HEK293 (cell line): ENCODE data around the gene KLHL17.

Experiments
- CTCF ChIA-PET: fragments of 350-600 bp; formaldehyde crosslinking; extraction: SDS; loops from one replicate; lab custom pipeline; 2021; ENCODE audit warnings: antibody characterized with exemption; lab: Yijun Ruan, JAX
- POLR2A ChIA-PET: fragments of 300-600 bp; formaldehyde crosslinking; extraction: SDS; loops from one replicate; lab custom pipeline; 2020; ENCODE audit warnings: antibody characterized with exemption, inconsistent platforms; lab: Yijun Ruan, JAX
- H3K27ac ChIP-seq: fragments of 200-500 bp; sonication (Bioruptor generic); 2 replicates; pipeline ENCODE4 v1.5.1; 2014; ENCODE audit warnings: low read depth, low read length, control low read depth, inconsistent platforms; ENCODE audit errors: extremely low read depth
- H3K36me3 ChIP-seq, 2 experiments: fragments of 200-500 bp in 1 of 2; sonication (Bioruptor generic) in 1 of 2; 1 replicate in 1 of 2; 2 replicates in 1 of 2; pipeline ENCODE4 v1.5.1; 2014 to 2017; ENCODE audit warnings: inconsistent platforms in 2 of 2, low read length in 2 of 2; ENCODE audit not compliant: control insufficient read depth in 2 of 2, insufficient read depth in 1 of 2
- H3K4me1 ChIP-seq: fragments of 200-500 bp; sonication (Bioruptor generic); 2 replicates; pipeline ENCODE4 v1.5.1; 2014; ENCODE audit warnings: mild to moderate bottlenecking, low read length, inconsistent platforms; ENCODE audit not compliant: control insufficient read depth, insufficient read depth
- H3K4me3 ChIP-seq: 2 replicates; pipeline ENCODE4 v1.5.1; 2011; ENCODE audit warnings: low read depth, mild to moderate bottlenecking, control low read depth, low read length, moderate library complexity
- H3K9me3 ChIP-seq: fragments of 200-500 bp; sonication (Bioruptor generic); 2 replicates; pipeline ENCODE4 v1.5.1; 2014; ENCODE audit warnings: low read depth, low read length, inconsistent platforms; ENCODE audit not compliant: control insufficient read depth, insufficient read depth
- BCL11A ChIP-seq: fragments of 450-650 bp; formaldehyde crosslinking; IDR thresholded peaks from 2 replicates; pipeline ENCODE4 v1.5.1; 2016; ENCODE audit warnings: low read depth, missing biosample characterization, missing genetic modification characterization
- GFI1B ChIP-seq: fragments of 450-650 bp; formaldehyde crosslinking; IDR thresholded peaks from 2 replicates; pipeline ENCODE4 v1.5.1; 2016; ENCODE audit warnings: missing biosample characterization, missing genetic modification characterization
- GLIS1 ChIP-seq: fragments of 450-650 bp; formaldehyde crosslinking; IDR thresholded peaks from 2 replicates; pipeline ENCODE4 v1.5.1; 2016; ENCODE audit warnings: missing biosample characterization, missing genetic modification characterization
- GLIS2 ChIP-seq: fragments of 450-650 bp; formaldehyde crosslinking; IDR thresholded peaks from 2 replicates; pipeline ENCODE4 v1.5.1; 2016; ENCODE audit warnings: missing biosample characterization, missing genetic modification characterization
- MZF1 ChIP-seq: fragments of 450-650 bp; formaldehyde crosslinking; IDR thresholded peaks from 2 replicates; pipeline ENCODE4 v1.5.1; 2017; ENCODE audit warnings: missing biosample characterization, missing genetic modification characterization, borderline replicate concordance
- ZBTB20 ChIP-seq: fragments of 450-650 bp; formaldehyde crosslinking; IDR thresholded peaks from 2 replicates; pipeline ENCODE4 v1.5.1; 2016; ENCODE audit warnings: missing biosample characterization, missing genetic modification characterization
- ZBTB48 ChIP-seq: fragments of 450-650 bp; formaldehyde crosslinking; IDR thresholded peaks from 2 replicates; pipeline ENCODE4 v1.5.1; 2016; ENCODE audit warnings: missing biosample characterization, missing genetic modification characterization
- ZNF133 ChIP-seq: fragments of 450-650 bp; formaldehyde crosslinking; IDR thresholded peaks from 2 replicates; pipeline ENCODE4 v1.5.1; 2016; ENCODE audit warnings: missing biosample characterization, missing genetic modification characterization
- ZNF561 ChIP-seq: fragments of 450-650 bp; IDR thresholded peaks from 2 replicates; pipeline ENCODE4 v1.5.1; 2018; ENCODE audit warnings: missing biosample characterization, missing genetic modification characterization, borderline replicate concordance
- ZNF658 ChIP-seq: fragments of 450-650 bp; formaldehyde crosslinking; IDR thresholded peaks from 2 replicates; pipeline ENCODE4; 2016; ENCODE audit warnings: missing biosample characterization, missing genetic modification characterization
- ZNF785 ChIP-seq: fragments of 450-650 bp; formaldehyde crosslinking; IDR thresholded peaks from 2 replicates; pipeline ENCODE4 v1.5.1; 2016; ENCODE audit warnings: missing biosample characterization, missing genetic modification characterization
- TF ChIP-seq, protein P1 (sequence below): fragments of 450-650 bp; formaldehyde crosslinking; IDR thresholded peaks from 2 replicates; pipeline ENCODE4; 2016; ENCODE audit warnings: missing biosample characterization, missing genetic modification characterization
- TF ChIP-seq, protein P2 (sequence below): fragments of 450-650 bp; formaldehyde crosslinking; IDR thresholded peaks from 2 replicates; pipeline ENCODE4 v1.5.1; 2016; ENCODE audit warnings: missing biosample characterization, missing genetic modification characterization
- TF ChIP-seq, protein P3 (sequence below): fragments of 450-650 bp; formaldehyde crosslinking; IDR thresholded peaks from 2 replicates; pipeline ENCODE4 v1.5.1; 2016; ENCODE audit warnings: missing biosample characterization, missing genetic modification characterization, borderline replicate concordance
- TF ChIP-seq, protein P4 (sequence below): fragments of 450-650 bp; formaldehyde crosslinking; IDR thresholded peaks from 2 replicates; pipeline ENCODE4 v1.5.1; 2016; ENCODE audit warnings: missing biosample characterization, missing genetic modification characterization
- TF ChIP-seq, protein P5 (sequence below): fragments of 450-650 bp; IDR thresholded peaks from 2 replicates; pipeline ENCODE4 v1.5.1; 2018; ENCODE audit warnings: missing biosample characterization, mild to moderate bottlenecking, missing genetic modification characterization
- TF ChIP-seq, protein P6 (sequence below): fragments of 450-650 bp; formaldehyde crosslinking; IDR thresholded peaks from 2 replicates; pipeline ENCODE4 v1.5.1; 2016; ENCODE audit warnings: missing biosample characterization, missing genetic modification characterization
- TF ChIP-seq, protein P7 (sequence below): fragments of 450-650 bp; formaldehyde crosslinking; IDR thresholded peaks from 2 replicates; pipeline ENCODE4 v1.5.1; 2017; ENCODE audit warnings: missing biosample characterization, missing genetic modification characterization

The KLHL17 gene

DNA sequence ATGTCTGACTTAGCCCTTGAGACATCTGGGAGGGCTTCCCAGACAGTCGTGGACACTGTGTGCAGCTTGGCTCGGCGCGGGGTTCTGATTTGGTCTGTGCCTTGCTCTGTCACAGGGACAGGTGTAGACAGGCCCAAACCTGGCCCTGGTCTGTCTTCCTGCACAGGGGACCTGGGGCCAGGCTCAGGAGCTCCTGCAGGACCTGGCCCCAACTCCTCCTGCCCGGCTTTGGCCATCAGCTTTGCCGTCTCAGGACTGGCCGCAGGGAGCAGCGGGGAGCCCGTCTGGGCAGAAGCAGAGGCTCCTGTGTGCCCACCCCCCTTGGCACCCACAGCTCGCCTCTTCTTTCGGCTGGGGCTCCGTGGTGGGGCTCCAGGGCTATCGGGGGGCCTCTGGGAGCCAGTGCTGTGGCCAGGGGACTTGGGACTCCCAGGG, 19.8 kb downstream of the KLHL17 start:
- Histone ChIP-seq H3K9me3 (no peaks in the 10 kb centered on the region), H3K4me1 (peaks cover 3% of the 10 kb centered on the region; the same call in 1 of the 2 replicates), H3K4me3 (no peak overlapping the region), H3K36me3 (no peaks in the 10 kb centered on the region), H3K27ac (no peak overlapping the region)
- TF ChIP-seq GLIS2 (tag by site-specific recombination) (0 out of 2 replicates have a peak, but pooled peaks have one; percentile 38), GLIS1 (0 out of 2 replicates have a peak, but pooled peaks have one; percentile 40), ZNF133 (tag by site-specific recombination) (no peak), BCL11A (tag by site-specific recombination) (no peak)
- TF ChIP-seq, protein P1, sequence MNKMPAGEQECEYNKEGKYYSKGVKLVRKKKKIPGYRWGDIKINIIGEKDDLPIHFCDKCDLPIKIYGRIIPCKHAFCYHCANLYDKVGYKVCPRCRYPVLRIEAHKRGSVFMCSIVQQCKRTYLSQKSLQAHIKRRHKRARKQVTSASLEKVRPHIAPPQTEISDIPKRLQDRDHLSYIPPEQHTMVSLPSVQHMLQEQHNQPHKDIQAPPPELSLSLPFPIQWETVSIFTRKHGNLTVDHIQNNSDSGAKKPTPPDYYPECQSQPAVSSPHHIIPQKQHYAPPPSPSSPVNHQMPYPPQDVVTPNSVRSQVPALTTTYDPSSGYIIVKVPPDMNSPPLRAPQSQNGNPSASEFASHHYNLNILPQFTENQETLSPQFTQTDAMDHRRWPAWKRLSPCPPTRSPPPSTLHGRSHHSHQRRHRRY (tag by site-specific recombination), result no peak
- ChIA-PET CTCF (interaction anchor here (0.6 to 3.0 kb wide), 3 partner anchors 22 to 194 kb away, joined by 3 to 15 read pairs (median 4); no protein-coding TSS in a partner anchor), POLR2A (no interaction called here)

DNA sequence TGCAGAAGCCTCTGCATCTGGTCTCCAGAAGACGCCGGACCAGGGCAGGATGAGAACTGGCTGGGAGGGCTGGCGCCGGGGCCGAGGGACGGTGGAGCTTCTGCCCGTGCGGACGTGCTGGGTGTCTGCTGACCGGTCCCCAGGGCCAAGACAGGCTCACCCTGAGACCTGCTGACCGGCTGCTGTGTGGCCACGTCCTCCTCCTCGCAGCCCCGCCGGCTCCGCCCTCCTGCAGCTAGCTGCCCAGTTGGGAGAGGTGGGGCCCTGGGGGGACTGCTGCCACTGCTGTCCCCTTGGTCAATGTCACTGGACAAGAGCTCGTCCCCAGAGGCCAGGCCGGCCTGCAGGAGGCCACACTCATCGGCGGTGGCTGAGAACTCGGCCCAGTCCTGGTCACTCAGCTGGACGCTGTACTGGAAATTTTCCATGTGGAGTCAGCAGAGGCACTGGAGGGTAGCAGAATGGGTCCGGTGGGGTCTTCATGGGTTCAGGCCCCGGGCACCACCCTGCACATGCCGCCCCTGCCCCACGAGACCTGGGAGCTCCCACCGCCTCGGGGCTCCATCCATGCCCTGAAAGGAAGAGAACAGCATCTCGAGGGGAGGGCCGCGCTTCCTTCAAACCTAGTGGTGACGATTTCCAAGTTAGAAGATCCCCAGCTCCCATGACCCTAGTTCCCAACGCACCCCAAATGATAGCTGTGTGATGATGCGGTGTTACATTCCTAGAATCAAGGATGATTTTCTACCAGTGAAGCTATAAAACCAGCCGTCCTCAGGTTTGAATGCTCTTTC, 20.4 kb downstream of the KLHL17 start:
- Histone ChIP-seq H3K4me1 (peaks cover 3% of the 10 kb centered on the region; the same call in 1 of the 2 replicates), H3K4me3 (no peak overlapping the region), H3K9me3 (no peaks in the 10 kb centered on the region), H3K27ac (no peak overlapping the region), H3K36me3 (no peaks in the 10 kb centered on the region)
- CTCF ChIA-PET, result interaction anchor here (0.6 to 3.0 kb wide), 5 partner anchors 21 to 311 kb away, joined by 3 to 15 read pairs (median 4); no protein-coding TSS in a partner anchor
- POLR2A ChIA-PET, result interaction anchor here (1.1 to 1.3 kb wide), 3 partner anchors 8 to 41 kb away, joined by 3 to 5 read pairs (median 3); no protein-coding TSS in a partner anchor
- TF ChIP-seq ZBTB48 (tag by site-specific recombination), result no peak
- TF ChIP-seq MZF1, result no peak
- TF ChIP-seq, protein P2, sequence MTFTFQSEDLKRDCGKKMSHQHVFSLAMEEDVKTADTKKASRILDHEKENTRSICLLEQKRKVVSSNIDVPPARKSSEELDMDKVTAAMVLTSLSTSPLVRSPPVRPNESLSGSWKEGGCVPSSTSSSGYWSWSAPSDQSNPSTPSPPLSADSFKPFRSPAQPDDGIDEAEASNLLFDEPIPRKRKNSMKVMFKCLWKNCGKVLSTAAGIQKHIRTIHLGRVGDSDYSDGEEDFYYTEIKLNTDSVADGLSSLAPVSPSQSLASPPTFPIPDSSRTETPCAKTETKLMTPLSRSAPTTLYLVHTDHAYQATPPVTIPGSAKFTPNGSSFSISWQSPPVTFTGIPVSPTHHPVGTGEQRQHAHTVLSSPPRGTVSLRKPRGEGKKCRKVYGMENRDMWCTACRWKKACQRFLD (tag by site-specific recombination), result no peak
- TF ChIP-seq ZNF658 (tag by site-specific recombination), result no peak
- TF ChIP-seq, protein P3, sequence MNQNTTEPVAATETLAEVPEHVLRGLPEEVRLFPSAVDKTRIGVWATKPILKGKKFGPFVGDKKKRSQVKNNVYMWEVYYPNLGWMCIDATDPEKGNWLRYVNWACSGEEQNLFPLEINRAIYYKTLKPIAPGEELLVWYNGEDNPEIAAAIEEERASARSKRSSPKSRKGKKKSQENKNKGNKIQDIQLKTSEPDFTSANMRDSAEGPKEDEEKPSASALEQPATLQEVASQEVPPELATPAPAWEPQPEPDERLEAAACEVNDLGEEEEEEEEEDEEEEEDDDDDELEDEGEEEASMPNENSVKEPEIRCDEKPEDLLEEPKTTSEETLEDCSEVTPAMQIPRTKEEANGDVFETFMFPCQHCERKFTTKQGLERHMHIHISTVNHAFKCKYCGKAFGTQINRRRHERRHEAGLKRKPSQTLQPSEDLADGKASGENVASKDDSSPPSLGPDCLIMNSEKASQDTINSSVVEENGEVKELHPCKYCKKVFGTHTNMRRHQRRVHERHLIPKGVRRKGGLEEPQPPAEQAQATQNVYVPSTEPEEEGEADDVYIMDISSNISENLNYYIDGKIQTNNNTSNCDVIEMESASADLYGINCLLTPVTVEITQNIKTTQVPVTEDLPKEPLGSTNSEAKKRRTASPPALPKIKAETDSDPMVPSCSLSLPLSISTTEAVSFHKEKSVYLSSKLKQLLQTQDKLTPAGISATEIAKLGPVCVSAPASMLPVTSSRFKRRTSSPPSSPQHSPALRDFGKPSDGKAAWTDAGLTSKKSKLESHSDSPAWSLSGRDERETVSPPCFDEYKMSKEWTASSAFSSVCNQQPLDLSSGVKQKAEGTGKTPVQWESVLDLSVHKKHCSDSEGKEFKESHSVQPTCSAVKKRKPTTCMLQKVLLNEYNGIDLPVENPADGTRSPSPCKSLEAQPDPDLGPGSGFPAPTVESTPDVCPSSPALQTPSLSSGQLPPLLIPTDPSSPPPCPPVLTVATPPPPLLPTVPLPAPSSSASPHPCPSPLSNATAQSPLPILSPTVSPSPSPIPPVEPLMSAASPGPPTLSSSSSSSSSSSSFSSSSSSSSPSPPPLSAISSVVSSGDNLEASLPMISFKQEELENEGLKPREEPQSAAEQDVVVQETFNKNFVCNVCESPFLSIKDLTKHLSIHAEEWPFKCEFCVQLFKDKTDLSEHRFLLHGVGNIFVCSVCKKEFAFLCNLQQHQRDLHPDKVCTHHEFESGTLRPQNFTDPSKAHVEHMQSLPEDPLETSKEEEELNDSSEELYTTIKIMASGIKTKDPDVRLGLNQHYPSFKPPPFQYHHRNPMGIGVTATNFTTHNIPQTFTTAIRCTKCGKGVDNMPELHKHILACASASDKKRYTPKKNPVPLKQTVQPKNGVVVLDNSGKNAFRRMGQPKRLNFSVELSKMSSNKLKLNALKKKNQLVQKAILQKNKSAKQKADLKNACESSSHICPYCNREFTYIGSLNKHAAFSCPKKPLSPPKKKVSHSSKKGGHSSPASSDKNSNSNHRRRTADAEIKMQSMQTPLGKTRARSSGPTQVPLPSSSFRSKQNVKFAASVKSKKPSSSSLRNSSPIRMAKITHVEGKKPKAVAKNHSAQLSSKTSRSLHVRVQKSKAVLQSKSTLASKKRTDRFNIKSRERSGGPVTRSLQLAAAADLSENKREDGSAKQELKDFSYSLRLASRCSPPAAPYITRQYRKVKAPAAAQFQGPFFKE, result no peak
- no peak for TF ChIP-seq ZBTB20 (tag by site-specific recombination)
- TF ChIP-seq, protein P4, sequence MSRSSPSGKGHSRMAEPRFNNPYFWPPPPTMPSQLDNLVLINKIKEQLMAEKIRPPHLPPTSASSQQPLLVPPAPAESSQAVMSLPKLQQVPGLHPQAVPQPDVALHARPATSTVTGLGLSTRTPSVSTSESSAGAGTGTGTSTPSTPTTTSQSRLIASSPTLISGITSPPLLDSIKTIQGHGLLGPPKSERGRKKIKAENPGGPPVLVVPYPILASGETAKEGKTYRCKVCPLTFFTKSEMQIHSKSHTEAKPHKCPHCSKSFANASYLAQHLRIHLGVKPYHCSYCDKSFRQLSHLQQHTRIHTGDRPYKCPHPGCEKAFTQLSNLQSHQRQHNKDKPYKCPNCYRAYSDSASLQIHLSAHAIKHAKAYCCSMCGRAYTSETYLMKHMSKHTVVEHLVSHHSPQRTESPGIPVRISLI (tag by site-specific recombination), result no peak
- no peak for TF ChIP-seq ZNF785 (tag by site-specific recombination)
- TF ChIP-seq, protein P5, sequence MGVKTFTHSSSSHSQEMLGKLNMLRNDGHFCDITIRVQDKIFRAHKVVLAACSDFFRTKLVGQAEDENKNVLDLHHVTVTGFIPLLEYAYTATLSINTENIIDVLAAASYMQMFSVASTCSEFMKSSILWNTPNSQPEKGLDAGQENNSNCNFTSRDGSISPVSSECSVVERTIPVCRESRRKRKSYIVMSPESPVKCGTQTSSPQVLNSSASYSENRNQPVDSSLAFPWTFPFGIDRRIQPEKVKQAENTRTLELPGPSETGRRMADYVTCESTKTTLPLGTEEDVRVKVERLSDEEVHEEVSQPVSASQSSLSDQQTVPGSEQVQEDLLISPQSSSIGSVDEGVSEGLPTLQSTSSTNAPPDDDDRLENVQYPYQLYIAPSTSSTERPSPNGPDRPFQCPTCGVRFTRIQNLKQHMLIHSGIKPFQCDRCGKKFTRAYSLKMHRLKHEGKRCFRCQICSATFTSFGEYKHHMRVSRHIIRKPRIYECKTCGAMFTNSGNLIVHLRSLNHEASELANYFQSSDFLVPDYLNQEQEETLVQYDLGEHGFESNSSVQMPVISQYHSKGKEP (tag by site-specific recombination), result no peak
- TF ChIP-seq ZNF561 (tag by site-specific recombination), result no peak
- TF ChIP-seq, protein P6, sequence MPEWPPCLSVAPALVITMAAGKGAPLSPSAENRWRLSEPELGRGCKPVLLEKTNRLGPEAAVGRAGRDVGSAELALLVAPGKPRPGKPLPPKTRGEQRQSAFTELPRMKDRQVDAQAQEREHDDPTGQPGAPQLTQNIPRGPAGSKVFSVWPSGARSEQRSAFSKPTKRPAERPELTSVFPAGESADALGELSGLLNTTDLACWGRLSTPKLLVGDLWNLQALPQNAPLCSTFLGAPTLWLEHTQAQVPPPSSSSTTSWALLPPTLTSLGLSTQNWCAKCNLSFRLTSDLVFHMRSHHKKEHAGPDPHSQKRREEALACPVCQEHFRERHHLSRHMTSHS, result no peak
- no peak for TF ChIP-seq GFI1B (tag by site-specific recombination)
- TF ChIP-seq, protein P7, sequence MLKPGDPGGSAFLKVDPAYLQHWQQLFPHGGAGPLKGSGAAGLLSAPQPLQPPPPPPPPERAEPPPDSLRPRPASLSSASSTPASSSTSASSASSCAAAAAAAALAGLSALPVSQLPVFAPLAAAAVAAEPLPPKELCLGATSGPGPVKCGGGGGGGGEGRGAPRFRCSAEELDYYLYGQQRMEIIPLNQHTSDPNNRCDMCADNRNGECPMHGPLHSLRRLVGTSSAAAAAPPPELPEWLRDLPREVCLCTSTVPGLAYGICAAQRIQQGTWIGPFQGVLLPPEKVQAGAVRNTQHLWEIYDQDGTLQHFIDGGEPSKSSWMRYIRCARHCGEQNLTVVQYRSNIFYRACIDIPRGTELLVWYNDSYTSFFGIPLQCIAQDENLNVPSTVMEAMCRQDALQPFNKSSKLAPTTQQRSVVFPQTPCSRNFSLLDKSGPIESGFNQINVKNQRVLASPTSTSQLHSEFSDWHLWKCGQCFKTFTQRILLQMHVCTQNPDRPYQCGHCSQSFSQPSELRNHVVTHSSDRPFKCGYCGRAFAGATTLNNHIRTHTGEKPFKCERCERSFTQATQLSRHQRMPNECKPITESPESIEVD (tag by site-specific recombination), result no peak
